ENCODE data around the gene NCMAP. TPM values are rescaled to one million over a fixed set of nuclear protein-coding genes. Genes with fewer than 3 reads are reported as not detected.
"Not testable (repeated sequence)": the region's sequence is repeated elsewhere in the genome, so short reads cannot be mapped to it uniquely, and the experiment has no call there.

NCMAP gene
- total and polyA plus RNA-seq, 2 of the 8 experiments (the other 6 are each of a cell fraction or from before 2014, with no cell fraction given) = 0.21 to 0.39 TPM

DNA sequence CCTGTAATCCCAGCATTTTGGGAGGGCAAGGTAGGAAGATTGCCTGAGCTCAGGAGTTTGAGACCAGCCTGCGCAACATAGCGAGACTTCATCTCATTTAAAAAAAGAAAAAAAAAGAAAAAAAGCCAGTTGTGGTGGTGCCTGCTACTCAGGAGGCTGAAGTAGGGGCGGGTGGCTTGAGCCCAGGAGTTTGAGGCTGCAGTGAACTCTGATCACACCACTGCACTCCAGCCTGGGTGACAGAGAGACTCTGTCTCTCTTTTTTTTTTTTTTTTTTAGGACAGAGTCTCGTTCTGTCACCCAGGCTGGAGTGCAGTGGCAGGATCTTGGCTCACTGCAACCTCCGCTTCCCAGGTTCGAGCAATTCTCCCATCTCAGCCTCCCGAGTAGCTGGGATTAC, 26.6 kb upstream of the NCMAP start:
- H4K91ac ChIP-seq (replicated peaks; ENCODE audit: insufficient read length, low read length); H2BK12ac ChIP-seq (ENCODE audit: low read depth, low read length); H3K14ac ChIP-seq (ENCODE audit: insufficient read length); H4K5ac ChIP-seq (ENCODE audit: insufficient read length, low read depth, low read length); H3K4me2 ChIP-seq (ENCODE audit: insufficient read depth in 1 of 2, low read depth in 2 of 2, low read length in 2 of 2); H3K9ac ChIP-seq (replicated peaks in 1 of 4; ENCODE audit: extremely low read depth in 1 of 4, low read depth in 3 of 4, low read length in 3 of 4); H3K36me3 ChIP-seq (ENCODE audit: control insufficient read depth in 2 of 4, insufficient read depth in 4 of 4, low read length in 3 of 4); H3K23ac ChIP-seq (ENCODE audit: insufficient read length); H3K56ac ChIP-seq (replicated peaks; ENCODE audit: insufficient read length, low read depth, low read length); H3K79me1 ChIP-seq (ENCODE audit: low read depth, low read length); POLR2A ChIA-PET (ENCODE audit: partially characterized antibody); H3K27me3 ChIP-seq (replicated peaks in 1 of 4; ENCODE audit: control insufficient read depth in 3 of 4, extremely low read depth in 1 of 4, insufficient read depth in 3 of 4, low read length in 3 of 4); H2BK15ac ChIP-seq (ENCODE audit: low read length); H3K79me2 ChIP-seq (ENCODE audit: control insufficient read depth in 1 of 2, insufficient read depth in 2 of 2, low read length in 2 of 2); DNase-seq (ENCODE audit: low read depth in 1 of 2, low spot score in 2 of 2); H2AFZ ChIP-seq (ENCODE audit: low read length); H4K8ac ChIP-seq (ENCODE audit: extremely low read depth, insufficient read depth, low read length); H2BK20ac ChIP-seq (ENCODE audit: low read length); H3K4ac ChIP-seq (replicated peaks; ENCODE audit: insufficient read length, low read depth, low read length); H3K18ac ChIP-seq (ENCODE audit: extremely low read depth, low read length); FAIRE-seq; H3K4me3 ChIP-seq (ENCODE audit: extremely low read depth in 1 of 4, insufficient read depth in 2 of 4, low read depth in 3 of 4, low read length in 4 of 4); H3K27ac ChIP-seq (ENCODE audit: low read depth, low read length); H3K9me3 ChIP-seq (ENCODE audit: insufficient read depth in 2 of 2, low read depth in 1 of 2, low read length in 1 of 2); H3K4me1 ChIP-seq (replicated peaks in 1 of 4; ENCODE audit: control insufficient read depth in 3 of 4, insufficient read depth in 4 of 4, low read length in 3 of 4); H3K23me2 ChIP-seq (ENCODE audit: low read depth, low read length); H4K20me1 ChIP-seq (replicated peaks in 1 of 2; ENCODE audit: control insufficient read depth in 1 of 2, insufficient read depth in 2 of 2, low read length in 2 of 2); H2BK120ac ChIP-seq (replicated peaks; ENCODE audit: low read depth, low read length); H2BK5ac ChIP-seq (ENCODE audit: low read depth, low read length); H2AK5ac ChIP-seq (ENCODE audit: low read depth, low read length): not testable (repeated sequence)
- WGBS, 2 experiments (ENCODE audit: extremely low coverage in 1 of 2, insufficient coverage in 1 of 2, insufficient read length in 1 of 2, insufficient replicate concordance in 2 of 2, low coverage in 1 of 2, low lambda C conversion rate in 2 of 2, missing lambda C conversion rate in 1 of 2) = 98% methylated on average over 6 of the region's 7 CpGs; no CpG with 5 or more reads in 1 of the 2 experiments
- CTCF ChIA-PET (ENCODE audit: partially characterized antibody) = interaction anchor here (0.7 to 7.8 kb wide), 5 partner anchors 9 to 565 kb away, joined by 3 to 85 read pairs (median 3); no protein-coding TSS in a partner anchor

Data from H1 (cell line).